HEK293 (cell line): ENCODE data around the gene CAB39.
A peak's percentile ranks its signal among the peaks of the same experiment; 100 is the strongest.

Experiments
- CTCF ChIA-PET: fragments of 350-600 bp; formaldehyde crosslinking; extraction: SDS; loops from one replicate; lab custom pipeline; 2021; ENCODE audit warnings: antibody characterized with exemption; lab: Yijun Ruan, JAX
- POLR2A ChIA-PET: fragments of 300-600 bp; formaldehyde crosslinking; extraction: SDS; loops from one replicate; lab custom pipeline; 2020; ENCODE audit warnings: antibody characterized with exemption, inconsistent platforms; lab: Yijun Ruan, JAX
- H3K27ac ChIP-seq: fragments of 200-500 bp; sonication (Bioruptor generic); 2 replicates; pipeline ENCODE4 v1.5.1; 2014; ENCODE audit warnings: low read depth, low read length, control low read depth, inconsistent platforms; ENCODE audit errors: extremely low read depth
- H3K36me3 ChIP-seq, 2 experiments: fragments of 200-500 bp in 1 of 2; sonication (Bioruptor generic) in 1 of 2; 1 replicate in 1 of 2; 2 replicates in 1 of 2; pipeline ENCODE4 v1.5.1; 2014 to 2017; ENCODE audit warnings: inconsistent platforms in 2 of 2, low read length in 2 of 2; ENCODE audit not compliant: control insufficient read depth in 2 of 2, insufficient read depth in 1 of 2
- H3K4me1 ChIP-seq: fragments of 200-500 bp; sonication (Bioruptor generic); 2 replicates; pipeline ENCODE4 v1.5.1; 2014; ENCODE audit warnings: mild to moderate bottlenecking, low read length, inconsistent platforms; ENCODE audit not compliant: control insufficient read depth, insufficient read depth
- H3K4me3 ChIP-seq: 2 replicates; pipeline ENCODE4 v1.5.1; 2011; ENCODE audit warnings: low read depth, mild to moderate bottlenecking, control low read depth, low read length, moderate library complexity
- H3K9me3 ChIP-seq: fragments of 200-500 bp; sonication (Bioruptor generic); 2 replicates; pipeline ENCODE4 v1.5.1; 2014; ENCODE audit warnings: low read depth, low read length, inconsistent platforms; ENCODE audit not compliant: control insufficient read depth, insufficient read depth
- GLIS2 ChIP-seq: fragments of 450-650 bp; formaldehyde crosslinking; IDR thresholded peaks from 2 replicates; pipeline ENCODE4 v1.5.1; 2016; ENCODE audit warnings: missing biosample characterization, missing genetic modification characterization
- KLF1 ChIP-seq: fragments of 450-650 bp; formaldehyde crosslinking; IDR thresholded peaks from 2 replicates; pipeline ENCODE4 v1.5.1; 2016; ENCODE audit warnings: missing biosample characterization, missing genetic modification characterization
- ZIC2 ChIP-seq: fragments of 450-650 bp; formaldehyde crosslinking; IDR thresholded peaks from 2 replicates; pipeline ENCODE4 v1.5.1; 2016; ENCODE audit warnings: missing biosample characterization, missing genetic modification characterization
- ZNF133 ChIP-seq: fragments of 450-650 bp; formaldehyde crosslinking; IDR thresholded peaks from 2 replicates; pipeline ENCODE4 v1.5.1; 2016; ENCODE audit warnings: missing biosample characterization, missing genetic modification characterization
- ZNF24 ChIP-seq: fragments of 450-650 bp; formaldehyde crosslinking; IDR thresholded peaks from 2 replicates; pipeline ENCODE4 v1.5.1; 2016; ENCODE audit warnings: missing biosample characterization, missing genetic modification characterization
- ZNF335 ChIP-seq: fragments of 450-650 bp; formaldehyde crosslinking; conservative IDR thresholded peaks from 2 replicates; pipeline ENCODE4 v1.5.1; 2016; ENCODE audit warnings: missing biosample characterization, missing genetic modification characterization
- ZNF354C ChIP-seq: fragments of 450-650 bp; formaldehyde crosslinking; IDR thresholded peaks from 2 replicates; pipeline ENCODE4 v1.5.1; 2016; ENCODE audit warnings: missing biosample characterization, missing genetic modification characterization, low read depth, borderline replicate concordance
- ZNF510 ChIP-seq: fragments of 450-650 bp; formaldehyde crosslinking; IDR thresholded peaks from 2 replicates; pipeline ENCODE4 v1.5.1; 2018; ENCODE audit warnings: mild to moderate bottlenecking, missing genetic modification characterization, missing biosample characterization; ENCODE audit not compliant: insufficient replicate concordance
- ZNF544 ChIP-seq: fragments of 450-650 bp; formaldehyde crosslinking; IDR thresholded peaks from 2 replicates; pipeline ENCODE4 v1.5.0; 2017; ENCODE audit warnings: missing biosample characterization, missing genetic modification characterization
- ZNF747 ChIP-seq: fragments of 450-650 bp; formaldehyde crosslinking; IDR thresholded peaks from 2 replicates; pipeline ENCODE4 v1.5.1; 2016; ENCODE audit warnings: missing biosample characterization, missing genetic modification characterization
- ZNF76 ChIP-seq: fragments of 450-650 bp; formaldehyde crosslinking; IDR thresholded peaks from 2 replicates; pipeline ENCODE4; 2016; ENCODE audit warnings: low read depth, missing biosample characterization, missing genetic modification characterization, borderline replicate concordance
- ZNF837 ChIP-seq: fragments of 450-650 bp; formaldehyde crosslinking; IDR thresholded peaks from 2 replicates; pipeline ENCODE4 v1.5.1; 2016; ENCODE audit warnings: missing biosample characterization, missing genetic modification characterization
- TF ChIP-seq, protein P1 (sequence below): fragments of 450-650 bp; formaldehyde crosslinking; conservative IDR thresholded peaks from 2 replicates; pipeline ENCODE4 v1.5.1; 2016; ENCODE audit warnings: low read depth, missing biosample characterization, missing genetic modification characterization
- TF ChIP-seq, protein P2 (sequence below): fragments of 450-650 bp; formaldehyde crosslinking; IDR thresholded peaks from 2 replicates; pipeline ENCODE4 v1.5.1; 2016; ENCODE audit warnings: missing biosample characterization, missing genetic modification characterization, borderline replicate concordance
- TF ChIP-seq, protein P3 (sequence below): fragments of 450-650 bp; formaldehyde crosslinking; IDR thresholded peaks from 2 replicates; pipeline ENCODE4 v1.5.0; 2017; ENCODE audit warnings: missing biosample characterization, missing genetic modification characterization, borderline replicate concordance
- TF ChIP-seq, protein P4 (sequence below): fragments of 450-650 bp; formaldehyde crosslinking; conservative IDR thresholded peaks from 2 replicates; pipeline ENCODE4 v1.5.1; 2016; ENCODE audit warnings: low read depth, missing biosample characterization, missing genetic modification characterization

CAB39 gene

DNA sequence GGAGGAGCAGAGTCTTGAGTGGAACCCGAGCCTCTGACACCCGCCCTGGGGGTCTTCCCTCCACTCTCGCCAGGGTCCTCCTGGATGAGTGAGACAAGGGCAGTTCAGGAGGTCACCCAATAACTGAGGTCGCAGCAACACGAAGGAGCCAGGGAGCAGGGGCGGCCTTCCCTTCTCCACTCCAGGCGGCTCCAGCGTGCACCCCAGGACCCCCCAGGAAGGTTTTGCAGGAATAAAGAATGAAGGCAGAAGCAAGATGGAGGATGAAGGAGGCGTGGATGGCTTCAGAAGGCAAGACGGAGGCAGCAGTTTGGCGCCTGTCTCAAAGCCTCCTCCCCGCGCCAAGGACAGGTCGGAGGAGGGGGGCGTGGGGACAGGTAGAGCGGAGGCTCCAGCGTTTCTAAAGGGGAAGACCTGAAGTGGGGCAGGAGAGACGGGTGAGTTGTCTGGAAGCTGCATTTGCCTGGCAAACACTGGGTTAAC is 151.5 kb downstream of the CAB39 start (continued):
- TF ChIP-seq, protein P1, sequence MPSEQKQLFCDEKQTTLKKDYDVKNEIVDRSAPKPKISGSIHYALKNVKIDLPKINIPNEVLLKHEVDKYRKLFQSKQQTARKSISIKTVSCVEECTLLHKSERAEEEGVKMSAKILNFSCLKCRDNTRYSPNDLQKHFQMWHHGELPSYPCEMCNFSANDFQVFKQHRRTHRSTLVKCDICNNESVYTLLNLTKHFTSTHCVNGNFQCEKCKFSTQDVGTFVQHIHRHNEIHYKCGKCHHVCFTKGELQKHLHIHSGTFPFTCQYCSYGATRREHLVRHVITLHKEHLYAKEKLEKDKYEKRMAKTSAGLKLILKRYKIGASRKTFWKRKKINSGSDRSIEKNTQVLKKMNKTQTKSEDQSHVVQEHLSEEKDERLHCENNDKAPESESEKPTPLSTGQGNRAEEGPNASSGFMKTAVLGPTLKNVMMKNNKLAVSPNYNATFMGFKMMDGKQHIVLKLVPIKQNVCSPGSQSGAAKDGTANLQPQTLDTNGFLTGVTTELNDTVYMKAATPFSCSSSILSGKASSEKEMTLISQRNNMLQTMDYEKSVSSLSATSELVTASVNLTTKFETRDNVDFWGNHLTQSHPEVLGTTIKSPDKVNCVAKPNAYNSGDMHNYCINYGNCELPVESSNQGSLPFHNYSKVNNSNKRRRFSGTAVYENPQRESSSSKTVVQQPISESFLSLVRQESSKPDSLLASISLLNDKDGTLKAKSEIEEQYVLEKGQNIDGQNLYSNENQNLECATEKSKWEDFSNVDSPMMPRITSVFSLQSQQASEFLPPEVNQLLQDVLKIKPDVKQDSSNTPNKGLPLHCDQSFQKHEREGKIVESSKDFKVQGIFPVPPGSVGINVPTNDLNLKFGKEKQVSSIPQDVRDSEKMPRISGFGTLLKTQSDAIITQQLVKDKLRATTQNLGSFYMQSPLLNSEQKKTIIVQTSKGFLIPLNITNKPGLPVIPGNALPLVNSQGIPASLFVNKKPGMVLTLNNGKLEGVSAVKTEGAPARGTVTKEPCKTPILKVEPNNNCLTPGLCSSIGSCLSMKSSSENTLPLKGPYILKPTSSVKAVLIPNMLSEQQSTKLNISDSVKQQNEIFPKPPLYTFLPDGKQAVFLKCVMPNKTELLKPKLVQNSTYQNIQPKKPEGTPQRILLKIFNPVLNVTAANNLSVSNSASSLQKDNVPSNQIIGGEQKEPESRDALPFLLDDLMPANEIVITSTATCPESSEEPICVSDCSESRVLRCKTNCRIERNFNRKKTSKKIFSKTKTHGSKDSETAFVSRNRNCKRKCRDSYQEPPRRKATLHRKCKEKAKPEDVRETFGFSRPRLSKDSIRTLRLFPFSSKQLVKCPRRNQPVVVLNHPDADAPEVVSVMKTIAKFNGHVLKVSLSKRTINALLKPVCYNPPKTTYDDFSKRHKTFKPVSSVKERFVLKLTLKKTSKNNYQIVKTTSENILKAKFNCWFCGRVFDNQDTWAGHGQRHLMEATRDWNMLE (tag by site-specific recombination) = no peak
- TF ChIP-seq ZNF354C = no peak
- no peak for TF ChIP-seq ZNF510 (tag by site-specific recombination)
- TF ChIP-seq ZNF837 = no peak
- TF ChIP-seq, protein P2, sequence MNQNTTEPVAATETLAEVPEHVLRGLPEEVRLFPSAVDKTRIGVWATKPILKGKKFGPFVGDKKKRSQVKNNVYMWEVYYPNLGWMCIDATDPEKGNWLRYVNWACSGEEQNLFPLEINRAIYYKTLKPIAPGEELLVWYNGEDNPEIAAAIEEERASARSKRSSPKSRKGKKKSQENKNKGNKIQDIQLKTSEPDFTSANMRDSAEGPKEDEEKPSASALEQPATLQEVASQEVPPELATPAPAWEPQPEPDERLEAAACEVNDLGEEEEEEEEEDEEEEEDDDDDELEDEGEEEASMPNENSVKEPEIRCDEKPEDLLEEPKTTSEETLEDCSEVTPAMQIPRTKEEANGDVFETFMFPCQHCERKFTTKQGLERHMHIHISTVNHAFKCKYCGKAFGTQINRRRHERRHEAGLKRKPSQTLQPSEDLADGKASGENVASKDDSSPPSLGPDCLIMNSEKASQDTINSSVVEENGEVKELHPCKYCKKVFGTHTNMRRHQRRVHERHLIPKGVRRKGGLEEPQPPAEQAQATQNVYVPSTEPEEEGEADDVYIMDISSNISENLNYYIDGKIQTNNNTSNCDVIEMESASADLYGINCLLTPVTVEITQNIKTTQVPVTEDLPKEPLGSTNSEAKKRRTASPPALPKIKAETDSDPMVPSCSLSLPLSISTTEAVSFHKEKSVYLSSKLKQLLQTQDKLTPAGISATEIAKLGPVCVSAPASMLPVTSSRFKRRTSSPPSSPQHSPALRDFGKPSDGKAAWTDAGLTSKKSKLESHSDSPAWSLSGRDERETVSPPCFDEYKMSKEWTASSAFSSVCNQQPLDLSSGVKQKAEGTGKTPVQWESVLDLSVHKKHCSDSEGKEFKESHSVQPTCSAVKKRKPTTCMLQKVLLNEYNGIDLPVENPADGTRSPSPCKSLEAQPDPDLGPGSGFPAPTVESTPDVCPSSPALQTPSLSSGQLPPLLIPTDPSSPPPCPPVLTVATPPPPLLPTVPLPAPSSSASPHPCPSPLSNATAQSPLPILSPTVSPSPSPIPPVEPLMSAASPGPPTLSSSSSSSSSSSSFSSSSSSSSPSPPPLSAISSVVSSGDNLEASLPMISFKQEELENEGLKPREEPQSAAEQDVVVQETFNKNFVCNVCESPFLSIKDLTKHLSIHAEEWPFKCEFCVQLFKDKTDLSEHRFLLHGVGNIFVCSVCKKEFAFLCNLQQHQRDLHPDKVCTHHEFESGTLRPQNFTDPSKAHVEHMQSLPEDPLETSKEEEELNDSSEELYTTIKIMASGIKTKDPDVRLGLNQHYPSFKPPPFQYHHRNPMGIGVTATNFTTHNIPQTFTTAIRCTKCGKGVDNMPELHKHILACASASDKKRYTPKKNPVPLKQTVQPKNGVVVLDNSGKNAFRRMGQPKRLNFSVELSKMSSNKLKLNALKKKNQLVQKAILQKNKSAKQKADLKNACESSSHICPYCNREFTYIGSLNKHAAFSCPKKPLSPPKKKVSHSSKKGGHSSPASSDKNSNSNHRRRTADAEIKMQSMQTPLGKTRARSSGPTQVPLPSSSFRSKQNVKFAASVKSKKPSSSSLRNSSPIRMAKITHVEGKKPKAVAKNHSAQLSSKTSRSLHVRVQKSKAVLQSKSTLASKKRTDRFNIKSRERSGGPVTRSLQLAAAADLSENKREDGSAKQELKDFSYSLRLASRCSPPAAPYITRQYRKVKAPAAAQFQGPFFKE = no peak
- TF ChIP-seq ZNF133 = no peak
- no peak for TF ChIP-seq ZNF76 (tag by site-specific recombination)

DNA sequence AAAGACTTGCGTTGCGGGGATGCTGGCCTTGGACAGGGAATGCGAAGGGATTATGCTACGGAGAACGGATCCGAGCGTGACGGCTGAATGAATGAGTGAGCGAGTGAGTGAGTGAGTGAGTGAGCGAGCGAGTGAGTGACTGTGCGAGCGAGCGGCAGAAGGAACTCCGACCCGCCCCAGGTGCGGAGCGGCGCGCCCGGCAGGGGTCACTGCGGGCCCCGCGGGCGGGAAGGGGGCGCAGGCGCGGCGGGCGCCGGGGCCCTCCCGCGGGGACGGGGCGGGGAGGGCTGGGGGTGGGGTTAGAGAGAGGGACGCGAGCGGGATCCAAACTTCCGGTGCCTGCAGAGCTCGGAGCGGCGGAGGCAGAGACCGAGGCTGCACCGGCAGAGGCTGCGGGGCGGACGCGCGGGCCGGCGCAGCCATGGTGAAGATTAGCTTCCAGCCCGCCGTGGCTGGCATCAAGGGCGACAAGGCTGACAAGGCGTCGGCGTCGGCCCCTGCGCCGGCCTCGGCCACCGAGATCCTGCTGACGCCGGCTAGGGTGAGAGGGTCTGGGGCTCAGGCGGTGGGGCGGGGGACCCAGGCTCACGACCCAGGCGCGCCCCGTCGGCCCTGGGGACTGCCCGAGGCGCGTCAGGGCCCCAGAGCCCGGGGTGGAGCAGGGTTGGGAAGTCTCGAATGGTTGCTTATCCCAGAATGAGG is 152.1 kb downstream of the CAB39 start, which contains the start of gene ITM2C:
ITM2C (plus strand) TSS at position 338 of the 702 bp plus-strand sequence; CDS start at position 422, 84 bp downstream.
- ChIA-PET POLR2A (interaction anchor here (0.7 to 1.4 kb wide), 5 partner anchors 8 to 599 kb away, joined by 3 to 7 read pairs (median 4); partner anchors contain the start of gene NCL), CTCF (interaction anchor here (0.6 to 1.3 kb wide), 6 partner anchors 12 to 188 kb away, joined by 3 to 6 read pairs (median 4); no protein-coding TSS in a partner anchor)
- H3K36me3 ChIP-seq = peaks cover 0 to 5% of the 10 kb centered on the region in 2 experiments; a peak in 1 of 3 replicates
- TF ChIP-seq ZNF335 (peak; percentile 91), ZNF544 (tag by site-specific recombination) (no peak), ZNF24 (tag by site-specific recombination) (peak; percentile 99), ZIC2 (tag by site-specific recombination) (peak; percentile 81), GLIS2 (tag by site-specific recombination) (0 out of 2 replicates have a peak, but pooled peaks have one; percentile 67), ZNF747 (tag by site-specific recombination) (no peak), KLF1 (peak; percentile 54; the same call in 1 of the 2 replicates)
- TF ChIP-seq, protein P3, sequence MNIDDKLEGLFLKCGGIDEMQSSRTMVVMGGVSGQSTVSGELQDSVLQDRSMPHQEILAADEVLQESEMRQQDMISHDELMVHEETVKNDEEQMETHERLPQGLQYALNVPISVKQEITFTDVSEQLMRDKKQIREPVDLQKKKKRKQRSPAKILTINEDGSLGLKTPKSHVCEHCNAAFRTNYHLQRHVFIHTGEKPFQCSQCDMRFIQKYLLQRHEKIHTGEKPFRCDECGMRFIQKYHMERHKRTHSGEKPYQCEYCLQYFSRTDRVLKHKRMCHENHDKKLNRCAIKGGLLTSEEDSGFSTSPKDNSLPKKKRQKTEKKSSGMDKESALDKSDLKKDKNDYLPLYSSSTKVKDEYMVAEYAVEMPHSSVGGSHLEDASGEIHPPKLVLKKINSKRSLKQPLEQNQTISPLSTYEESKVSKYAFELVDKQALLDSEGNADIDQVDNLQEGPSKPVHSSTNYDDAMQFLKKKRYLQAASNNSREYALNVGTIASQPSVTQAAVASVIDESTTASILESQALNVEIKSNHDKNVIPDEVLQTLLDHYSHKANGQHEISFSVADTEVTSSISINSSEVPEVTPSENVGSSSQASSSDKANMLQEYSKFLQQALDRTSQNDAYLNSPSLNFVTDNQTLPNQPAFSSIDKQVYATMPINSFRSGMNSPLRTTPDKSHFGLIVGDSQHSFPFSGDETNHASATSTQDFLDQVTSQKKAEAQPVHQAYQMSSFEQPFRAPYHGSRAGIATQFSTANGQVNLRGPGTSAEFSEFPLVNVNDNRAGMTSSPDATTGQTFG = no peak
- TF ChIP-seq, protein P4, sequence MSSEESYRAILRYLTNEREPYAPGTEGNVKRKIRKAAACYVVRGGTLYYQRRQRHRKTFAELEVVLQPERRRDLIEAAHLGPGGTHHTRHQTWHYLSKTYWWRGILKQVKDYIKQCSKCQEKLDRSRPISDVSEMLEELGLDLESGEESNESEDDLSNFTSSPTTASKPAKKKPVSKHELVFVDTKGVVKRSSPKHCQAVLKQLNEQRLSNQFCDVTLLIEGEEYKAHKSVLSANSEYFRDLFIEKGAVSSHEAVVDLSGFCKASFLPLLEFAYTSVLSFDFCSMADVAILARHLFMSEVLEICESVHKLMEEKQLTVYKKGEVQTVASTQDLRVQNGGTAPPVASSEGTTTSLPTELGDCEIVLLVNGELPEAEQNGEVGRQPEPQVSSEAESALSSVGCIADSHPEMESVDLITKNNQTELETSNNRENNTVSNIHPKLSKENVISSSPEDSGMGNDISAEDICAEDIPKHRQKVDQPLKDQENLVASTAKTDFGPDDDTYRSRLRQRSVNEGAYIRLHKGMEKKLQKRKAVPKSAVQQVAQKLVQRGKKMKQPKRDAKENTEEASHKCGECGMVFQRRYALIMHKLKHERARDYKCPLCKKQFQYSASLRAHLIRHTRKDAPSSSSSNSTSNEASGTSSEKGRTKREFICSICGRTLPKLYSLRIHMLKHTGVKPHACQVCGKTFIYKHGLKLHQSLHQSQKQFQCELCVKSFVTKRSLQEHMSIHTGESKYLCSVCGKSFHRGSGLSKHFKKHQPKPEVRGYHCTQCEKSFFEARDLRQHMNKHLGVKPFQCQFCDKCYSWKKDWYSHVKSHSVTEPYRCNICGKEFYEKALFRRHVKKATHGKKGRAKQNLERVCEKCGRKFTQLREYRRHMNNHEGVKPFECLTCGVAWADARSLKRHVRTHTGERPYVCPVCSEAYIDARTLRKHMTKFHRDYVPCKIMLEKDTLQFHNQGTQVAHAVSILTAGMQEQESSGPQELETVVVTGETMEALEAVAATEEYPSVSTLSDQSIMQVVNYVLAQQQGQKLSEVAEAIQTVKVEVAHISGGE = peak; percentile 73

More for the DNA sequence above, 152.1 kb downstream of the CAB39 start, which contains the start of gene ITM2C:
- Histone ChIP-seq H3K4me1 (peaks cover 25% of the 10 kb centered on the region), H3K27ac (peak within 1 kb of the TSS; percentile 65; the same call in 1 of the 2 replicates), H3K4me3 (peak within 1 kb of the TSS; percentile 89), H3K9me3 (no peaks in the 10 kb centered on the region)
